ENCODE results near the gene PTPRH.
"Not testable (repeated sequence)": the region's sequence is repeated elsewhere in the genome, so short reads cannot be mapped to it uniquely, and the experiment has no call there.

Gene PTPRH

GRCh38 chr19:55224038-55224665 is 14.9 kb upstream of the PTPRH start:
- DNase-seq, result no peak

GRCh38 chr19:55223291-55224037 is 14.2 kb upstream of the PTPRH start:
- no peak for DNase-seq

GRCh38 chr19:55220525-55220924 is 11.2 kb upstream of the PTPRH start:
- DNase-seq, result no peak

GRCh38 chr19:55216461-55217198 is 7.3 kb upstream of the PTPRH start:
- DNase-seq, result peak; percentile 95

- no peak for DNase-seq
Measured at GRCh38 chr19:55213547-55213946, 4.2 kb upstream of the PTPRH start.

- DNase-seq, result no peak
Measured at GRCh38 chr19:55212447-55212846, 3.1 kb upstream of the PTPRH start.

GRCh38 chr19:55209693-55210472 is 582 bp upstream of the PTPRH start:
- no peak for DNase-seq

GRCh38 chr19:55206664-55207500 is 2.4 kb downstream of the PTPRH start:
- peak; percentile 50 for DNase-seq

GRCh38 chr19:55202199-55202598 is 7.1 kb downstream of the PTPRH start:
- not testable (repeated sequence) for DNase-seq

GRCh38 chr19:55199620-55200204 is 9.6 kb downstream of the PTPRH start:
- no peak for DNase-seq

- no peak for DNase-seq
Measured at GRCh38 chr19:55198651-55199050, 10.7 kb downstream of the PTPRH start.

- no peak for DNase-seq
Measured at GRCh38 chr19:55197528-55197927, 11.8 kb downstream of the PTPRH start.

GRCh38 chr19:55196803-55197202 is 12.5 kb downstream of the PTPRH start:
- DNase-seq, result no peak

GRCh38 chr19:55193481-55193880 is 15.8 kb downstream of the PTPRH start:
- DNase-seq, result no peak

GRCh38 chr19:55189403-55189835 is 19.9 kb downstream of the PTPRH start:
- DNase-seq, result no peak

- DNase-seq, result no peak
Measured at GRCh38 chr19:55188625-55189024, 20.7 kb downstream of the PTPRH start.

- no peak for DNase-seq
Measured at GRCh38 chr19:55186080-55186479, 23.2 kb downstream of the PTPRH start.

- DNase-seq, result no peak
Measured at GRCh38 chr19:55181740-55182139, 27.6 kb downstream of the PTPRH start.

- no peak for DNase-seq
Measured at GRCh38 chr19:55179606-55180484, 29.5 kb downstream of the PTPRH start, which contains the start of gene SYT5. Gene SYT5 (minus strand): TSS chr19:55180289. CDS start chr19:55179041, 1,248 bp downstream.

- DNase-seq, result peak; percentile 68
Measured at GRCh38 chr19:55178781-55179599, 30.3 kb downstream of the PTPRH start.

Measured in NCI-H446 treated with DMSO at 0.1 percent for 48 hours (cell line).